ENCODE data around the gene CNTN1.
A peak's percentile ranks its signal among the peaks of the same experiment; 100 is the strongest.

Gene CNTN1

DNA sequence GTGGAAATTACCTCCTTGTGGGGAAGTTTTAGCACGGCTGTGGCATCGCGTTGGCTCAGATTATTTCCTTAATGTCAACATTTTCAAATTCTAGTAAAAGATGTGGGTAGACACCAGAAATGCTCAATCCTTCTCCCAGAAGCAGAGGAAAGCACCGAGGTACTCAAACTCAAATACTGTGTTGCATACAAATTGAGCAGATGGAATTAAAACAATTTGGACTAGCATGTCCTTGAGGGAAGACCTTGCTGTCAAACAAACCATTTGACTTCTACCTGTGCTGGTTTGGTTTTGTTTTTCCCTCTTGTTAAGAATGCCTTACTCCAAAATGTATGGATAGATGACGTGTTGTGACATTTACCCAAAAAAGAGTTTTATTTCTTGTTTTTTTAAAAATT, 136.4 kb downstream of the CNTN1 start:
- no peak for TF ChIP-seq ZNF558 (tag by site-specific recombination; IDR thresholded peaks at IDR 0.05)
- TF ChIP-seq ZNF670 (tag by site-specific recombination; IDR thresholded peaks at IDR 0.05; ENCODE audit: low read depth) = no peak
- TF ChIP-seq ZNF16 (tag by site-specific recombination; IDR thresholded peaks at IDR 0.05; ENCODE audit: low read depth) = no peak
- no peak for TF ChIP-seq ZNF626 (tag by site-specific recombination; IDR thresholded peaks at IDR 0.05)
- TF ChIP-seq TRIM28 (IDR thresholded peaks at IDR 0.05; ENCODE audit: borderline replicate concordance, low read length) = no peak
- TF ChIP-seq, protein P1, sequence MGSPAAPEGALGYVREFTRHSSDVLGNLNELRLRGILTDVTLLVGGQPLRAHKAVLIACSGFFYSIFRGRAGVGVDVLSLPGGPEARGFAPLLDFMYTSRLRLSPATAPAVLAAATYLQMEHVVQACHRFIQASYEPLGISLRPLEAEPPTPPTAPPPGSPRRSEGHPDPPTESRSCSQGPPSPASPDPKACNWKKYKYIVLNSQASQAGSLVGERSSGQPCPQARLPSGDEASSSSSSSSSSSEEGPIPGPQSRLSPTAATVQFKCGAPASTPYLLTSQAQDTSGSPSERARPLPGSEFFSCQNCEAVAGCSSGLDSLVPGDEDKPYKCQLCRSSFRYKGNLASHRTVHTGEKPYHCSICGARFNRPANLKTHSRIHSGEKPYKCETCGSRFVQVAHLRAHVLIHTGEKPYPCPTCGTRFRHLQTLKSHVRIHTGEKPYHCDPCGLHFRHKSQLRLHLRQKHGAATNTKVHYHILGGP (tag by site-specific recombination; IDR thresholded peaks at IDR 0.05) = no peak
- TF ChIP-seq, protein P2, sequence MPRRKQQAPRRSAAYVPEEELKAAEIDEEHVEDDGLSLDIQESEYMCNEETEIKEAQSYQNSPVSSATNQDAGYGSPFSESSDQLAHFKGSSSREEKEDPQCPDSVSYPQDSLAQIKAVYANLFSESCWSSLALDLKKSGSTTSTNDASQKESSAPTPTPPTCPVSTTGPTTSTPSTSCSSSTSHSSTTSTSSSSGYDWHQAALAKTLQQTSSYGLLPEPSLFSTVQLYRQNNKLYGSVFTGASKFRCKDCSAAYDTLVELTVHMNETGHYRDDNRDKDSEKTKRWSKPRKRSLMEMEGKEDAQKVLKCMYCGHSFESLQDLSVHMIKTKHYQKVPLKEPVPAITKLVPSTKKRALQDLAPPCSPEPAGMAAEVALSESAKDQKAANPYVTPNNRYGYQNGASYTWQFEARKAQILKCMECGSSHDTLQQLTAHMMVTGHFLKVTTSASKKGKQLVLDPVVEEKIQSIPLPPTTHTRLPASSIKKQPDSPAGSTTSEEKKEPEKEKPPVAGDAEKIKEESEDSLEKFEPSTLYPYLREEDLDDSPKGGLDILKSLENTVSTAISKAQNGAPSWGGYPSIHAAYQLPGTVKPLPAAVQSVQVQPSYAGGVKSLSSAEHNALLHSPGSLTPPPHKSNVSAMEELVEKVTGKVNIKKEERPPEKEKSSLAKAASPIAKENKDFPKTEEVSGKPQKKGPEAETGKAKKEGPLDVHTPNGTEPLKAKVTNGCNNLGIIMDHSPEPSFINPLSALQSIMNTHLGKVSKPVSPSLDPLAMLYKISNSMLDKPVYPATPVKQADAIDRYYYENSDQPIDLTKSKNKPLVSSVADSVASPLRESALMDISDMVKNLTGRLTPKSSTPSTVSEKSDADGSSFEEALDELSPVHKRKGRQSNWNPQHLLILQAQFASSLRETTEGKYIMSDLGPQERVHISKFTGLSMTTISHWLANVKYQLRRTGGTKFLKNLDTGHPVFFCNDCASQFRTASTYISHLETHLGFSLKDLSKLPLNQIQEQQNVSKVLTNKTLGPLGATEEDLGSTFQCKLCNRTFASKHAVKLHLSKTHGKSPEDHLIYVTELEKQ (tag by site-specific recombination; IDR thresholded peaks at IDR 0.05; ENCODE audit: borderline replicate concordance) = no peak
- no peak for TF ChIP-seq YY2 (tag by site-specific recombination; IDR thresholded peaks at IDR 0.05)
- TF ChIP-seq ZNF473 (tag by site-specific recombination; IDR thresholded peaks at IDR 0.05) = no peak
- no peak for TF ChIP-seq ZNF335 (tag by site-specific recombination; conservative IDR thresholded peaks at IDR 0.05)
- TF ChIP-seq GLIS1 (tag by site-specific recombination; IDR thresholded peaks at IDR 0.05) = no peak
- TF ChIP-seq ZNF768 (tag by site-specific recombination; IDR thresholded peaks at IDR 0.05) = no peak
- no peak for TF ChIP-seq ZNF10 (tag by site-specific recombination; IDR thresholded peaks at IDR 0.05)
- TF ChIP-seq BCL11A (tag by site-specific recombination; IDR thresholded peaks at IDR 0.05; ENCODE audit: low read depth) = no peak
- no peak for TF ChIP-seq OSR2 (tag by site-specific recombination; IDR thresholded peaks at IDR 0.05)
- TF ChIP-seq, protein P3, sequence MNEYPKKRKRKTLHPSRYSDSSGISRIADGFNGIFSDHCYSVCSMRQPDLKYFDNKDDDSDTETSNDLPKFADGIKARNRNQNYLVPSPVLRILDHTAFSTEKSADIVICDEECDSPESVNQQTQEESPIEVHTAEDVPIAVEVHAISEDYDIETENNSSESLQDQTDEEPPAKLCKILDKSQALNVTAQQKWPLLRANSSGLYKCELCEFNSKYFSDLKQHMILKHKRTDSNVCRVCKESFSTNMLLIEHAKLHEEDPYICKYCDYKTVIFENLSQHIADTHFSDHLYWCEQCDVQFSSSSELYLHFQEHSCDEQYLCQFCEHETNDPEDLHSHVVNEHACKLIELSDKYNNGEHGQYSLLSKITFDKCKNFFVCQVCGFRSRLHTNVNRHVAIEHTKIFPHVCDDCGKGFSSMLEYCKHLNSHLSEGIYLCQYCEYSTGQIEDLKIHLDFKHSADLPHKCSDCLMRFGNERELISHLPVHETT (tag by site-specific recombination; IDR thresholded peaks at IDR 0.05) = no peak
- TF ChIP-seq ZNF274 (IDR thresholded peaks at IDR 0.05; ENCODE audit: low read length) = no peak
- TF ChIP-seq ZNF274 (tag by site-specific recombination; IDR thresholded peaks at IDR 0.05; ENCODE audit: borderline replicate concordance) = no peak

DNA sequence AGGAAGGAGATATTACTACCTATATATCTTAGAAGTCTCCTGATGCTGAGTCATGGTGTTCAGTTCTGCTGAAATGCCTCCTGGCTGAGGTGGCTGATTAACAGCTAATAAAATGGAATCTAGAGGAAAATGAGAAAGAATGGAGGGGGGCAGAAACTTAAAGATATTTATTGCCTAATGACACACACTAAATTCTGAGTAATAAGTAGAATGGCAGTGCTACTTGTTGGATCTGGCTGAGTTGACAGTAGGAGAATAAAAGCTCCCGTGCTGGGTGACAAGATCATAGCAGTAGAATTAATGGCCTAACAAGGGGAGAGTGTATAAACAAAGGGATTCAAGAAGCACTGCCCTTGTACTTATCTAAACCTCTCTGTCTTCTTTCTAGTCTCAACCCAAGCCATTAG, 137.5 kb downstream of the CNTN1 start:
- no peak overlapping the region for H3K27ac ChIP-seq (ENCODE audit: extremely low read depth, low read depth, low read length)
- no peaks in the 10 kb centered on the region for H3K4me1 ChIP-seq (ENCODE audit: control insufficient read depth, insufficient read depth, low read length)
- H3K9me3 ChIP-seq (ENCODE audit: control insufficient read depth, insufficient read depth, low read depth, low read length) = no peaks in the 10 kb centered on the region
- ChIA-PET POLR2A (no interaction called here), CTCF (interaction anchor here (0.6 kb wide), 1 partner anchor 9 kb away, joined by 3 read pairs; no protein-coding TSS in a partner anchor)
- TF ChIP-seq ZIC2 (tag by site-specific recombination; IDR thresholded peaks at IDR 0.05) (peak; percentile 75), SCRT2 (tag by site-specific recombination; IDR thresholded peaks at IDR 0.05) (peak; percentile 44; the same call in 1 of the 2 replicates), OSR2 (tag by site-specific recombination; IDR thresholded peaks at IDR 0.05) (peak; percentile 50; the same call in 1 of the 2 replicates), HOXC10 (CRISPR knock-in tag; IDR thresholded peaks at IDR 0.05) (no peak)
- no peaks in the 10 kb centered on the region for H3K36me3 ChIP-seq (ENCODE audit: control insufficient read depth in 2 of 2, insufficient read depth in 1 of 2, low read length in 2 of 2)
- H3K4me3 ChIP-seq (ENCODE audit: low read depth, low read length) = no peak overlapping the region

More for the DNA sequence above, 136.4 kb downstream of the CNTN1 start:
- no peak overlapping the region for H3K27ac ChIP-seq (ENCODE audit: extremely low read depth, low read depth, low read length)
- ChIA-PET CTCF (no interaction called here), POLR2A (no interaction called here)
- H3K9me3 ChIP-seq (ENCODE audit: control insufficient read depth, insufficient read depth, low read depth, low read length) = no peaks in the 10 kb centered on the region
- H3K4me3 ChIP-seq (ENCODE audit: low read depth, low read length) = no peak overlapping the region
- H3K4me1 ChIP-seq (ENCODE audit: control insufficient read depth, insufficient read depth, low read length) = no peaks in the 10 kb centered on the region
- H3K36me3 ChIP-seq (ENCODE audit: control insufficient read depth in 2 of 2, insufficient read depth in 1 of 2, low read length in 2 of 2) = no peaks in the 10 kb centered on the region

Data from HEK293 (cell line).